WTC11 (cell line): Measurements from ENCODE around the gene CACNA1C. TPM values are rescaled to one million over a fixed set of nuclear protein-coding genes. Genes with fewer than 3 reads are reported as not detected.
A peak's percentile ranks its signal among the peaks of the same experiment; 100 is the strongest.

Experiments
- ATAC-seq: fragments of 200-7000 bp; cut with Tn5 transposase; 2 replicates; pipeline ENCODE4 v1.10.0; 2021; ENCODE audit warnings: mild to moderate bottlenecking, moderate library complexity
- CTCF ChIA-PET: fragments of 300-600 bp; sonication (Branson Sonifier 250); formaldehyde crosslinking; loops from one replicate; lab custom pipeline; 2021; ENCODE audit warnings: antibody characterized with exemption; lab: Charles Lee
- POLR2A ChIA-PET: fragments of 350-600 bp; sonication (Branson Sonifier 250); formaldehyde crosslinking; loops from one replicate; lab custom pipeline; 2021; ENCODE audit warnings: antibody characterized with exemption; lab: Charles Lee
- DNase-seq: peaks from one replicate; pipeline ENCODE4 v3.0.0; 2021; ENCODE audit warnings: low spot score
- H3K27ac Mint-ChIP-seq: 2 replicates; pipeline ENCODE4 v1.8.0; 2021; ENCODE audit warnings: mixed read lengths
- H3K27me3 Mint-ChIP-seq: 2 replicates; pipeline ENCODE4 v1.8.0; 2021; ENCODE audit warnings: low read depth, mild to moderate bottlenecking, moderate library complexity, mixed read lengths
- H3K36me3 Mint-ChIP-seq: 2 replicates; pipeline ENCODE4 v1.8.0; 2021; ENCODE audit warnings: mixed read lengths
- H3K4me1 Mint-ChIP-seq: 2 replicates; pipeline ENCODE4 v1.8.0; 2022; ENCODE audit warnings: mixed read lengths
- H3K4me3 Mint-ChIP-seq: 2 replicates; pipeline ENCODE4 v1.8.0; 2021; ENCODE audit warnings: mild to moderate bottlenecking, moderate library complexity, mixed read lengths
- H3K9me3 Mint-ChIP-seq: 2 replicates; pipeline ENCODE4 v1.8.0; 2021; ENCODE audit warnings: mixed read lengths
- CREM ChIP-seq: sonication (generic); formaldehyde crosslinking; IDR thresholded peaks from 2 replicates; pipeline ENCODE4 v1.8.1; 2022; ENCODE audit warnings: mild to moderate bottlenecking, missing genetic modification reagents, moderate library complexity
- ELF4 ChIP-seq: sonication (generic); formaldehyde crosslinking; IDR thresholded peaks from 2 replicates; pipeline ENCODE4 v1.8.1; 2022; ENCODE audit warnings: low read depth, mild to moderate bottlenecking, moderate library complexity, missing genetic modification reagents
- ETV6 ChIP-seq: sonication (generic); formaldehyde crosslinking; IDR thresholded peaks from 2 replicates; pipeline ENCODE4 v1.8.1; 2022; ENCODE audit warnings: mild to moderate bottlenecking, missing genetic modification reagents
- GTF2I ChIP-seq: fragments of 250-450 bp; sonication (Bioruptor Pico); conservative IDR thresholded peaks from 2 replicates; pipeline ENCODE4 v1.4.0; 2021; ENCODE audit warnings: mild to moderate bottlenecking
- KAT7 ChIP-seq: sonication (generic); formaldehyde crosslinking; IDR thresholded peaks from 2 replicates; pipeline ENCODE4 v1.8.1; 2023; ENCODE audit warnings: missing genetic modification reagents, mild to moderate bottlenecking, borderline replicate concordance
- NR1H2 ChIP-seq: sonication (generic); formaldehyde crosslinking; IDR thresholded peaks from 2 replicates; pipeline ENCODE4 v1.9.0; 2021; ENCODE audit warnings: mild to moderate bottlenecking, moderate library complexity, missing genetic modification reagents
- SMAD4 ChIP-seq: sonication (generic); formaldehyde crosslinking; IDR thresholded peaks from 2 replicates; pipeline ENCODE4 v1.8.0; 2022; ENCODE audit warnings: mild to moderate bottlenecking, missing genetic modification reagents
- ZNF219 ChIP-seq: sonication (generic); formaldehyde crosslinking; IDR thresholded peaks from 2 replicates; pipeline ENCODE4 v1.8.0; 2023; ENCODE audit warnings: missing genetic modification reagents, mild to moderate bottlenecking, borderline replicate concordance
- ZNF263 ChIP-seq: sonication (generic); formaldehyde crosslinking; IDR thresholded peaks from 2 replicates; pipeline ENCODE4 v1.8.1; 2022; ENCODE audit warnings: low read depth, mild to moderate bottlenecking, moderate library complexity, missing genetic modification reagents
- ZNF423 ChIP-seq: fragments of 250-450 bp; sonication (Bioruptor Pico); IDR thresholded peaks from 2 replicates; pipeline ENCODE4 v2.1.2; 2022; ENCODE audit warnings: mild to moderate bottlenecking, moderate library complexity
- total RNA-seq: library from RNA; stranded (reverse); gene quantifications from 3 replicates; pipeline ENCODE4 v1.2.3, GENCODE V29; 2021
- TF ChIP-seq, protein P1 (sequence below): sonication (generic); formaldehyde crosslinking; conservative IDR thresholded peaks from 2 replicates; pipeline ENCODE4 v1.8.1; 2023; ENCODE audit warnings: mild to moderate bottlenecking, low read depth, missing genetic modification reagents, moderate library complexity
- TF ChIP-seq, protein P2 (sequence below): sonication (generic); formaldehyde crosslinking; IDR thresholded peaks from 2 replicates; pipeline ENCODE4 v1.8.1; 2023; ENCODE audit warnings: mild to moderate bottlenecking, missing genetic modification reagents, moderate library complexity
- TF ChIP-seq, protein P3 (sequence below): fragments of 250-450 bp; sonication (Bioruptor Pico); IDR thresholded peaks from 2 replicates; pipeline ENCODE4 v2.1.2; 2022; ENCODE audit warnings: mild to moderate bottlenecking, moderate library complexity
- TF ChIP-seq, protein P4 (sequence below): sonication (generic); formaldehyde crosslinking; IDR thresholded peaks from 2 replicates; pipeline ENCODE4 v1.8.0; 2022; ENCODE audit warnings: mild to moderate bottlenecking, missing genetic modification reagents
- TF ChIP-seq, protein P5 (sequence below): fragments of 250-450 bp; sonication (Bioruptor Pico); IDR thresholded peaks from 2 replicates; pipeline ENCODE4 v1.9.0; 2021; ENCODE audit warnings: moderate library complexity, mild to moderate bottlenecking, inconsistent platforms, borderline replicate concordance

The CACNA1C gene
- total RNA-seq, 1 experiment from 2014 or later: 1.7 TPM

DNA sequence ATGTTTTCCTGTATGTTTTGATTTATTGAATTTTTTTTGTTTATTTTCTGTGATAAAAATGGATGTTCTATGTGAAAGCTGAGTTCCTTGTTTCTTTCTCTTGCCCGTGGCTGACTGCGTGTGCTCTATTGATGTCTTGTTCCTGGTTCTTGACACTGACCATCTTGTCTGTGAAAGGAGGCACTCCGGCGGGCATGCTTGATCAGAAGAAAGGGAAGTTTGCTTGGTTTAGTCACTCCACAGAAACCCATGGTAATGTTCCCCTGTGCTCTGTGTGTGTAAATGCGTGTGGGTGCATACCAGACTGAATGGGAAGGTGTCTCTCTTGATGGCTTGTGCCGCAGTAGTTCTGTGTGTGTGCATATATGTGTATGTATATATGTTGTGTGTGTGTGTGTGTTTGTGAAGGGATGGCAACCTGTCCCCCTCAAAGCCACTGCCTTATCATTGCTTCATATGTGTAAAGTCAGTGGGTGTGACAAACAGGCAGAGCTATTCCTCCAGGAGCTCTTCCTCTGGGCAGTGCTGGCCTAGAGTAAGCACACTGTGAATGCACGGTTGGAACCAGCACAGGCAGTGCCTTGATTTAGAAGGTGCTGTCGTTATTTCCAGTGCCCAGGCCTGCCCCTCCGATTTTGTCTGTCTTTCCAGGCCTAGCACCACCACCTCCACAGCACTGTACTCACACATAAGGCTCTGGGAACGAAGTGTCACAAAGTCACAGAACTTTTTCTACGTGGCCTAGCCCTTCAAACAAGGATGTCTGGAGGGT lies 494.7 kb downstream of the CACNA1C start:
- no peak overlapping the region for H3K4me3 Mint-ChIP-seq
- CTCF ChIA-PET: no interaction called here
- no peak for DNase-seq
- H3K9me3 Mint-ChIP-seq: no peaks in the 10 kb centered on the region
- TF ChIP-seq, protein P1, sequence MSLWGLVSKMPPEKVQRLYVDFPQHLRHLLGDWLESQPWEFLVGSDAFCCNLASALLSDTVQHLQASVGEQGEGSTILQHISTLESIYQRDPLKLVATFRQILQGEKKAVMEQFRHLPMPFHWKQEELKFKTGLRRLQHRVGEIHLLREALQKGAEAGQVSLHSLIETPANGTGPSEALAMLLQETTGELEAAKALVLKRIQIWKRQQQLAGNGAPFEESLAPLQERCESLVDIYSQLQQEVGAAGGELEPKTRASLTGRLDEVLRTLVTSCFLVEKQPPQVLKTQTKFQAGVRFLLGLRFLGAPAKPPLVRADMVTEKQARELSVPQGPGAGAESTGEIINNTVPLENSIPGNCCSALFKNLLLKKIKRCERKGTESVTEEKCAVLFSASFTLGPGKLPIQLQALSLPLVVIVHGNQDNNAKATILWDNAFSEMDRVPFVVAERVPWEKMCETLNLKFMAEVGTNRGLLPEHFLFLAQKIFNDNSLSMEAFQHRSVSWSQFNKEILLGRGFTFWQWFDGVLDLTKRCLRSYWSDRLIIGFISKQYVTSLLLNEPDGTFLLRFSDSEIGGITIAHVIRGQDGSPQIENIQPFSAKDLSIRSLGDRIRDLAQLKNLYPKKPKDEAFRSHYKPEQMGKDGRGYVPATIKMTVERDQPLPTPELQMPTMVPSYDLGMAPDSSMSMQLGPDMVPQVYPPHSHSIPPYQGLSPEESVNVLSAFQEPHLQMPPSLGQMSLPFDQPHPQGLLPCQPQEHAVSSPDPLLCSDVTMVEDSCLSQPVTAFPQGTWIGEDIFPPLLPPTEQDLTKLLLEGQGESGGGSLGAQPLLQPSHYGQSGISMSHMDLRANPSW (CRISPR knock-in tag): no peak
- TF ChIP-seq, protein P2, sequence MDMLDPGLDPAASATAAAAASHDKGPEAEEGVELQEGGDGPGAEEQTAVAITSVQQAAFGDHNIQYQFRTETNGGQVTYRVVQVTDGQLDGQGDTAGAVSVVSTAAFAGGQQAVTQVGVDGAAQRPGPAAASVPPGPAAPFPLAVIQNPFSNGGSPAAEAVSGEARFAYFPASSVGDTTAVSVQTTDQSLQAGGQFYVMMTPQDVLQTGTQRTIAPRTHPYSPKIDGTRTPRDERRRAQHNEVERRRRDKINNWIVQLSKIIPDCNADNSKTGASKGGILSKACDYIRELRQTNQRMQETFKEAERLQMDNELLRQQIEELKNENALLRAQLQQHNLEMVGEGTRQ (CRISPR knock-in tag): no peak
- TF ChIP-seq ZNF263 (CRISPR knock-in tag) (no peak), NR1H2 (CRISPR knock-in tag) (no peak)
- H3K27me3 Mint-ChIP-seq: no peaks in the 10 kb centered on the region; the same call in 1 of the 2 replicates
- no peak for ATAC-seq
- H3K36me3 Mint-ChIP-seq: no peaks in the 10 kb centered on the region
- H3K27ac Mint-ChIP-seq: no peak overlapping the region
- H3K4me1 Mint-ChIP-seq: no peaks in the 10 kb centered on the region; the same call in 1 of the 2 replicates
- POLR2A ChIA-PET: no interaction called here

DNA sequence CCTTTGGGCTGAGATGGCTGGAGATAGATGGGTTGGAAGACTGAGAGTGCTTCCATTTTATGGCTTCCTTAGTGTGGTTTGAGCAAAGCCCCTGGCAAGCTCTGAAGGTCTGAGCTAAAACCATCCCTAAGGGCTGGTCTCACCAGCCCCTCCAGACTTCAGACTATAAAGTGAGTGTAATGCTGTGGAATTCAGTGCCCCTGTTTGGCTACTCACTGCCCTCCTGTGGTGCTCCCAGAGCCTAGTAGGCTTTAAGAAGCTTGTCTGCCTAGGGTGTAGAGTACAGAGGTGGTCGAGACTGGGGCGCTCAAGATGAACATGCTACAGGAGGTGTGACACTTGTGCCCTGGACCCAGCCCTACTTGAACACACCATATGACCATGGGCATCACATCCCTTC lies 495.3 kb downstream of the CACNA1C start:
- no peak for TF ChIP-seq CREM (CRISPR knock-in tag)
- TF ChIP-seq GTF2I: no peak
- TF ChIP-seq, protein P3, sequence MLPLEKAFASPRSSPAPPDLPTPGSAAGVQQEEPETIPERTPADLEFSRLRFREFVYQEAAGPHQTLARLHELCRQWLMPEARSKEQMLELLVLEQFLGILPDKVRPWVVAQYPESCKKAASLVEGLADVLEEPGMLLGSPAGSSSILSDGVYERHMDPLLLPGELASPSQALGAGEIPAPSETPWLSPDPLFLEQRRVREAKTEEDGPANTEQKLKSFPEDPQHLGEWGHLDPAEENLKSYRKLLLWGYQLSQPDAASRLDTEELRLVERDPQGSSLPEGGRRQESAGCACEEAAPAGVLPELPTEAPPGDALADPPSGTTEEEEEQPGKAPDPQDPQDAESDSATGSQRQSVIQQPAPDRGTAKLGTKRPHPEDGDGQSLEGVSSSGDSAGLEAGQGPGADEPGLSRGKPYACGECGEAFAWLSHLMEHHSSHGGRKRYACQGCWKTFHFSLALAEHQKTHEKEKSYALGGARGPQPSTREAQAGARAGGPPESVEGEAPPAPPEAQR (CRISPR knock-in tag): no peak
- TF ChIP-seq, protein P4, sequence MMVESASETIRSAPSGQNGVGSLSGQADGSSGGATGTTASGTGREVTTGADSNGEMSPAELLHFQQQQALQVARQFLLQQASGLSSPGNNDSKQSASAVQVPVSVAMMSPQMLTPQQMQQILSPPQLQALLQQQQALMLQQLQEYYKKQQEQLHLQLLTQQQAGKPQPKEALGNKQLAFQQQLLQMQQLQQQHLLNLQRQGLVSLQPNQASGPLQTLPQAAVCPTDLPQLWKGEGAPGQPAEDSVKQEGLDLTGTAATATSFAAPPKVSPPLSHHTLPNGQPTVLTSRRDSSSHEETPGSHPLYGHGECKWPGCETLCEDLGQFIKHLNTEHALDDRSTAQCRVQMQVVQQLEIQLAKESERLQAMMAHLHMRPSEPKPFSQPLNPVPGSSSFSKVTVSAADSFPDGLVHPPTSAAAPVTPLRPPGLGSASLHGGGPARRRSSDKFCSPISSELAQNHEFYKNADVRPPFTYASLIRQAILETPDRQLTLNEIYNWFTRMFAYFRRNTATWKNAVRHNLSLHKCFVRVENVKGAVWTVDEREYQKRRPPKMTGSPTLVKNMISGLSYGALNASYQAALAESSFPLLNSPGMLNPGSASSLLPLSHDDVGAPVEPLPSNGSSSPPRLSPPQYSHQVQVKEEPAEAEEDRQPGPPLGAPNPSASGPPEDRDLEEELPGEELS (CRISPR knock-in tag): no peak
- TF ChIP-seq ZNF423 (CRISPR knock-in tag): no peak
- TF ChIP-seq KAT7 (CRISPR knock-in tag): no peak
- no peak for TF ChIP-seq NR1H2 (CRISPR knock-in tag)
- TF ChIP-seq SMAD4: no peak
- no peak for TF ChIP-seq ZNF219 (CRISPR knock-in tag)
- no peak for TF ChIP-seq ETV6 (CRISPR knock-in tag)
- TF ChIP-seq, protein P5, sequence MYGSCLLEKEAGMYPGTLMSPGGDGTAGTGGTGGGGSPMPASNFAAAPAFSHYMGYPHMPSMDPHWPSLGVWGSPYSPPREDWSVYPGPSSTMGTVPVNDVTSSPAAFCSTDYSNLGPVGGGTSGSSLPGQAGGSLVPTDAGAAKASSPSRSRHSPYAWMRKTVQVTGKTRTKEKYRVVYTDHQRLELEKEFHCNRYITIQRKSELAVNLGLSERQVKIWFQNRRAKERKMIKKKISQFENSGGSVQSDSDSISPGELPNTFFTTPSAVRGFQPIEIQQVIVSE: no peak
- TF ChIP-seq ELF4 (CRISPR knock-in tag): no peak
- TF ChIP-seq, all 79 proteins: peak for 0
- peak; percentile 34; the same call in 1 of the 2 replicates for ATAC-seq
- Mint-ChIP-seq H3K27ac (no peak overlapping the region), H3K36me3 (no peaks in the 10 kb centered on the region), H3K9me3 (no peaks in the 10 kb centered on the region), H3K4me3 (no peak overlapping the region), H3K27me3 (no peaks in the 10 kb centered on the region; the same call in 1 of the 2 replicates), H3K4me1 (no peaks in the 10 kb centered on the region; the same call in 1 of the 2 replicates)
- POLR2A ChIA-PET: no interaction called here
- CTCF ChIA-PET: no interaction called here
- DNase-seq: no peak
